Endothelial cell of umbilical vein (primary cell): ENCODE measurements around the gene VWC2. TPM values are rescaled to one million over a fixed set of nuclear protein-coding genes. Genes with fewer than 3 reads are reported as not detected.
A peak's percentile ranks its signal among the peaks of the same experiment; 100 is the strongest.

Experiments
- BruUV-seq: library from RNA; stranded (reverse); fragments of 400-500 nt; replicated peaks from 2 replicates; lab custom pipeline; 2021; lab: Mats Ljungman, UMichigan
- CTCF ChIA-PET: fragments of 300-600, 350-600 bp; sonication (Branson Sonifier 250); formaldehyde crosslinking; loops from one replicate; lab custom pipeline; 2021; ENCODE audit warnings: antibody characterized with exemption, inconsistent platforms; lab: Charles Lee
- POLR2A ChIA-PET: fragments of 300-600, 350-600 bp; sonication (Branson Sonifier 250); formaldehyde crosslinking; loops from one replicate; lab custom pipeline; 2021; ENCODE audit warnings: antibody characterized with exemption, inconsistent platforms; lab: Charles Lee
- DNase-seq: peaks from one replicate; pipeline ENCODE4 v3.0.0-alpha.2; 2011; ENCODE audit warnings: low read depth, low spot score
- FAIRE-seq: peaks from 2 replicates; lab custom pipeline; 2011; peaks lifted over from hg19 to GRCh38; lab: Jason Lieb, UNC
- H2AFZ ChIP-seq: 2 replicates; pipeline ENCODE4 v1.6.0; 2012; ENCODE audit warnings: low read depth, low read length, control low read depth, inconsistent platforms
- H3K27ac ChIP-seq: 2 replicates; pipeline ENCODE4 v1.5.1; 2011; ENCODE audit warnings: low read depth, mild to moderate bottlenecking, control low read depth, low read length, moderate library complexity; ENCODE audit not compliant: insufficient read depth
- H3K27me3 ChIP-seq, 2 experiments: 2 replicates each; pipeline versions ENCODE4 v1.6.0 to v1.6.1; 2011; ENCODE audit warnings: low read length in 2 of 2, mixed read lengths in 1 of 2; ENCODE audit not compliant: control insufficient read depth in 2 of 2, insufficient read depth in 2 of 2
- H3K36me3 ChIP-seq, 2 experiments: 2 replicates in 1 of 2; 3 replicates in 1 of 2; pipeline ENCODE4 v1.5.1; 2011; ENCODE audit warnings: low read length in 2 of 2, mild to moderate bottlenecking in 1 of 2, moderate library complexity in 1 of 2; ENCODE audit not compliant: control insufficient read depth in 2 of 2, insufficient read depth in 2 of 2; ENCODE audit errors: extremely low read depth in 1 of 2
- H3K4me1 ChIP-seq: 3 replicates; pipeline ENCODE4 v1.5.1; 2011; ENCODE audit warnings: mild to moderate bottlenecking, low read length; ENCODE audit not compliant: control insufficient read depth, insufficient read depth; ENCODE audit errors: extremely low read depth
- H3K4me2 ChIP-seq: 2 replicates; pipeline ENCODE4 v1.6.1; 2011; ENCODE audit warnings: low read length, control low read depth, mixed read lengths; ENCODE audit not compliant: insufficient read depth
- H3K4me3 ChIP-seq, 3 experiments: fragments of 200-600 bp in 1 of 3; sonication (generic), shearing (Covaris generic) in 1 of 3; replicated peaks in 1 of 3; 2 replicates each; pipeline ENCODE4 v1.5.1; 2011 to 2016; ENCODE audit warnings: control low read depth in 3 of 3, low read length in 3 of 3, mild to moderate bottlenecking in 2 of 3, inconsistent platforms in 1 of 3, low read depth in 1 of 3, moderate library complexity in 1 of 3; ENCODE audit not compliant: insufficient read depth in 1 of 3
- H3K79me2 ChIP-seq: 2 replicates; pipeline ENCODE4 v1.6.0; 2012; ENCODE audit warnings: low read length, inconsistent platforms; ENCODE audit not compliant: control insufficient read depth, insufficient read depth
- H3K9ac ChIP-seq: replicated peaks from 2 replicates; pipeline ENCODE3; 2011; ENCODE audit warnings: low read length, control low read depth; ENCODE audit not compliant: insufficient read depth; ENCODE audit errors: extremely low read depth
- H3K9me1 ChIP-seq: replicated peaks from 3 replicates; pipeline ENCODE4 v1.6.0; 2011; ENCODE audit warnings: mild to moderate bottlenecking, low read length; ENCODE audit not compliant: control insufficient read depth, insufficient read depth; ENCODE audit errors: extremely low read depth
- H3K9me3 ChIP-seq: replicated peaks from 2 replicates; pipeline ENCODE4 v1.5.1; 2012; ENCODE audit warnings: low read length, inconsistent platforms; ENCODE audit not compliant: control insufficient read depth, insufficient read depth
- H4K20me1 ChIP-seq: replicated peaks from 2 replicates; pipeline ENCODE3; 2011; ENCODE audit warnings: mild to moderate bottlenecking, low read length; ENCODE audit not compliant: control insufficient read depth, insufficient read depth; ENCODE audit errors: extremely low read depth
- EZH2 ChIP-seq: IDR thresholded peaks from 2 replicates; pipeline ENCODE4 v1.6.1; 2012; ENCODE audit warnings: borderline replicate concordance, low read depth, mild to moderate bottlenecking, moderate library complexity, low read length, inconsistent platforms; ENCODE audit not compliant: severe bottlenecking
- GATA2 ChIP-seq: IDR thresholded peaks from 2 replicates; pipeline ENCODE4 v1.7.0; 2011; ENCODE audit warnings: low read depth, mild to moderate bottlenecking, moderate library complexity, mixed read lengths, low read length; ENCODE audit not compliant: insufficient read length, insufficient read depth
- JUN ChIP-seq: IDR thresholded peaks from 2 replicates; pipeline ENCODE4 v1.6.1; 2011; ENCODE audit warnings: borderline replicate concordance, low read depth; ENCODE audit not compliant: insufficient read length, insufficient read depth
- MYC ChIP-seq: IDR thresholded peaks from one replicate; pipeline ENCODE4 v1.6.1; 2011; ENCODE audit warnings: mild to moderate bottlenecking, low read depth, low read length
- POLR2A ChIP-seq: IDR thresholded peaks from 2 replicates; pipeline ENCODE4 v1.6.1; 2012; ENCODE audit warnings: low read depth, mild to moderate bottlenecking, control low read depth, low read length
- POLR2AphosphoS5 ChIP-seq: IDR thresholded peaks from 2 replicates; pipeline ENCODE4 v1.6.1; 2012; ENCODE audit warnings: low read depth, mild to moderate bottlenecking, control low read depth, low read length, moderate library complexity; ENCODE audit not compliant: insufficient read depth
- dilution Hi-C: fragments of 300-500 bp; cut with MboI; formaldehyde crosslinking; loops from one replicate; pipeline ENCODE4 v1.15.0; 2019; ENCODE audit warnings: low sequenced_read_pairs; ENCODE audit not compliant: extremely low pct_ligation_motif_present
- intact Hi-C: fragments of 100-400 bp; cut with micrococcal nuclease; formaldehyde crosslinking; loops from one replicate; pipeline ENCODE4 v1.10.0; 2022
- polyA plus RNA-seq, 4 experiments: library from polyadenylated mRNA; depleted of rRNA in 3 of 4; stranded (reverse) in 3 of 4; unstranded in 1 of 4; fragments of >200 nt; gene quantifications; 2 replicates each; pipeline versions ENCODE4 v1.2.1 to v1.2.3, GENCODE V29; 2011 to 2012; ENCODE audit warnings: missing spikeins in 1 of 4
- total RNA-seq: library from RNA; stranded (reverse); gene quantifications from 2 replicates; pipeline ENCODE4 v1.2.3, GENCODE V29; 2021
- TF ChIP-seq, protein P1 (sequence below): IDR thresholded peaks from 2 replicates; pipeline ENCODE4 v1.6.1; 2011; ENCODE audit not compliant: insufficient read depth, insufficient read length
- TF ChIP-seq, protein P2 (sequence below), 2 donors: IDR thresholded peaks; 1 replicate in 1 of 2; 2 replicates in 1 of 2; pipeline ENCODE4 v1.5.1; 2011; ENCODE audit warnings: low read length in 2 of 2, mild to moderate bottlenecking in 2 of 2, moderate library complexity in 2 of 2, control low read depth in 1 of 2, inconsistent platforms in 1 of 2, low read depth in 1 of 2; ENCODE audit not compliant: insufficient read depth in 1 of 2; ENCODE audit errors: extremely low read depth in 1 of 2

VWC2 gene
- total and polyA plus RNA-seq, 2 donors (not counting 3 experiments of a cell fraction or from before 2014, with no cell fraction given), result not detected

DNA sequence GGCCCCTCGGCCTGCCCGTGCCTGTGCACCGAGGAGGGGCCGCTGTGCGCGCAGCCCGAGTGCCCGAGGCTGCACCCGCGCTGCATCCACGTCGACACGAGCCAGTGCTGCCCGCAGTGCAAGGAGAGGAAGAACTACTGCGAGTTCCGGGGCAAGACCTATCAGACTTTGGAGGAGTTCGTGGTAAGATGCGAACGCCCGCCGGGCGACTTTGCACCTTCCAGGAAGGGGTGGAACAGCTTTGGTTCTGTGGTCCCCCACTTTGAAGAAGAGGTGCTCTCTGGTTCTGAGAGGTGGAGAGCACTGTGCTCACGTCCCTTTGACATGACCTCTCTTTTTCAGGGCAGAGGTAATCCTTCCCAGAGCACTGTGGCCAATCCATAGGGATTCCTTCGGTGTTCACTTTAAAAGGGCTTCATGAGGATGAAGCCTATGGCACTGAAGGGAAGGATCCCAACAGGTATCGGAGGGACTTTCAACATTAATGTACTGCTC is 2.6 kb downstream of the VWC2 start:
- Histone ChIP-seq H3K27me3 (peaks cover 10 to 26% of the 10 kb centered on the region in 2 experiments), H3K4me2 (no peak overlapping the region), H3K27ac (no peak overlapping the region), H3K9ac (no peak overlapping the region), H4K20me1 (no peaks in the 10 kb centered on the region), H2AFZ (no peak overlapping the region), H3K4me1 (no peaks in the 10 kb centered on the region), H3K9me3 (no peaks in the 10 kb centered on the region), H3K79me2 (no peaks in the 10 kb centered on the region), H3K36me3 (no peaks in the 10 kb centered on the region), H3K9me1 (no peaks in the 10 kb centered on the region), H3K4me3 (no peak overlapping the region)
- intact Hi-C loops (no loop called here), dilution Hi-C loops (no loop called here)
- TF ChIP-seq EZH2, result peak; percentile 14
- TF ChIP-seq, protein P1, sequence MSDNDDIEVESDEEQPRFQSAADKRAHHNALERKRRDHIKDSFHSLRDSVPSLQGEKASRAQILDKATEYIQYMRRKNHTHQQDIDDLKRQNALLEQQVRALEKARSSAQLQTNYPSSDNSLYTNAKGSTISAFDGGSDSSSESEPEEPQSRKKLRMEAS, result no peak
- DNase-seq, result no peak
- ChIA-PET POLR2A (no interaction called here), CTCF (no interaction called here)
- no peak for FAIRE-seq
- BruUV-seq, result no TSS peak

DNA sequence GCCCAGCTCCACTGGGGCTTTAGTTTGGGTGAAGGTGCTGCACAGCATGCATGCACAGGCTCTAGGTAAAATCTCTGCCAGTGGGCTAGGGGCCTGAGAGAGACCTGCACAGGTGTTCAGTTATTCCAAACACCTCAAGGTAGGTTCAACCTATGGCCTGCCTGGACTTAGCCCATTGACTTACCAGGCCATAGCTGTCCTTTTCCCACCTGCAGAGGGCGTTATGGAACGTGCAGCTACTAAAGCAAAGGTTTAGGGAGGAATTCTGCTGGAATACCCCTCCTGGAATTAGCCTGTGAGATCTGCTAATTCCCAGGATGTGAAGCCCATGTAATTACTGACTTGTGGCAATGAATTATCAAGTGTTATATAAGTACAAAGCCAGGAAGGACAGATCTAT is 3.6 kb downstream of the VWC2 start:
- no peak overlapping the region for H3K9ac ChIP-seq
- TF ChIP-seq POLR2A (no peak), JUN (no peak), POLR2AphosphoS5 (no peak), EZH2 (no peak), GATA2 (no peak), MYC (no peak)
- TF ChIP-seq, protein P1, result no peak
- TF ChIP-seq, protein P2, sequence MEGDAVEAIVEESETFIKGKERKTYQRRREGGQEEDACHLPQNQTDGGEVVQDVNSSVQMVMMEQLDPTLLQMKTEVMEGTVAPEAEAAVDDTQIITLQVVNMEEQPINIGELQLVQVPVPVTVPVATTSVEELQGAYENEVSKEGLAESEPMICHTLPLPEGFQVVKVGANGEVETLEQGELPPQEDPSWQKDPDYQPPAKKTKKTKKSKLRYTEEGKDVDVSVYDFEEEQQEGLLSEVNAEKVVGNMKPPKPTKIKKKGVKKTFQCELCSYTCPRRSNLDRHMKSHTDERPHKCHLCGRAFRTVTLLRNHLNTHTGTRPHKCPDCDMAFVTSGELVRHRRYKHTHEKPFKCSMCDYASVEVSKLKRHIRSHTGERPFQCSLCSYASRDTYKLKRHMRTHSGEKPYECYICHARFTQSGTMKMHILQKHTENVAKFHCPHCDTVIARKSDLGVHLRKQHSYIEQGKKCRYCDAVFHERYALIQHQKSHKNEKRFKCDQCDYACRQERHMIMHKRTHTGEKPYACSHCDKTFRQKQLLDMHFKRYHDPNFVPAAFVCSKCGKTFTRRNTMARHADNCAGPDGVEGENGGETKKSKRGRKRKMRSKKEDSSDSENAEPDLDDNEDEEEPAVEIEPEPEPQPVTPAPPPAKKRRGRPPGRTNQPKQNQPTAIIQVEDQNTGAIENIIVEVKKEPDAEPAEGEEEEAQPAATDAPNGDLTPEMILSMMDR (IDR thresholded peaks at IDR 0.05; ENCODE audit: extremely low read depth in 1 of 2, insufficient read depth in 1 of 2, low read depth in 1 of 2, low read length in 2 of 2), result no peak
- no peaks in the 10 kb centered on the region for H4K20me1 ChIP-seq
- FAIRE-seq (no peak), DNase-seq (no peak)
- H3K9me3 ChIP-seq, result no peaks in the 10 kb centered on the region
- ChIA-PET CTCF (no interaction called here), POLR2A (no interaction called here)
- H3K4me1 ChIP-seq, result no peaks in the 10 kb centered on the region
- H3K27me3 ChIP-seq, result peaks cover 10 to 26% of the 10 kb centered on the region in 2 experiments
- H2AFZ ChIP-seq, result no peak overlapping the region
- no peak overlapping the region for H3K4me3 ChIP-seq
- no peaks in the 10 kb centered on the region for H3K79me2 ChIP-seq
- no TSS peak for BruUV-seq
- no peaks in the 10 kb centered on the region for H3K36me3 ChIP-seq
- H3K27ac ChIP-seq, result no peak overlapping the region
- intact Hi-C loops, result no loop called here
- no peaks in the 10 kb centered on the region for H3K9me1 ChIP-seq
- dilution Hi-C loops, result no loop called here
- no peak overlapping the region for H3K4me2 ChIP-seq
